ENCODE measurements around the gene ACSL4.
A peak's percentile ranks its signal among the peaks of the same experiment; 100 is the strongest.
"Not testable (repeated sequence)": the region's sequence is repeated elsewhere in the genome, so short reads cannot be mapped to it uniquely, and the experiment has no call there.

ACSL4 gene

GRCh38 chrX:109742722-109743121 is 9.7 kb upstream of the ACSL4 start:
- Mint-ChIP-seq H3K27me3 (no peaks in the 10 kb centered on the region), H3K4me1 (peaks cover 3% of the 10 kb centered on the region), H3K9me3 (no peaks in the 10 kb centered on the region), H3K27ac (no peak overlapping the region), H3K4me3 (no peak overlapping the region), H3K36me3 (no peaks in the 10 kb centered on the region)
- DNase-seq (ENCODE audit: low spot score in 2 of 2) (no peak), ATAC-seq (ENCODE audit: low read depth) (no peak)

DNA sequence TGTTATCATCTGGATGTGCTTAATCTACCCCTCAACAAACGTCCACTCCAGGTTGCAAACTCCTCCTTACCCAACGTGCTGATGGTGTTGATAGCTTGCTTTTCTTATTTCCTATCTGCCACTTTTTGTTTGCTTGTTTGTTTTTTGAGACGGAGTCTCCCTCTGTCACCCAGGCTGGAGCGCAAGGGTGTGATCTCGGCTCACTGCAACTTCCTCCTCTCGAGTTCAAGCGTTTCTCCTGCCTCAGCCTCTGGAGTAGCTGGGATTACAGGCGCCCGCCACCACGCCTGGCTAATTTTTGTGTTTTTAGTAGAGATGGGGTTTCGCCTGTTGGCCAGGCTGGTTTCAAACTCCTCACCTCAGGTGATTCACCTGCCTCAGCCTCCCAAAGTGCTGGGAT is 7.8 kb upstream of the ACSL4 start:
- not testable (repeated sequence) for H3K4me1 Mint-ChIP-seq; H3K4me3 Mint-ChIP-seq; ATAC-seq (ENCODE audit: low read depth); DNase-seq (ENCODE audit: low spot score in 2 of 2); H3K36me3 Mint-ChIP-seq; H3K27ac Mint-ChIP-seq; H3K27me3 Mint-ChIP-seq; H3K9me3 Mint-ChIP-seq

GRCh38 chrX:109740433-109740809 is 7.4 kb upstream of the ACSL4 start:
- ATAC-seq (ENCODE audit: low read depth) (no peak), DNase-seq (ENCODE audit: low spot score in 2 of 2) (no peak)
- H3K9me3 Mint-ChIP-seq, result no peaks in the 10 kb centered on the region
- H3K27ac Mint-ChIP-seq, result no peak overlapping the region
- H3K36me3 Mint-ChIP-seq, result no peaks in the 10 kb centered on the region
- H3K4me3 Mint-ChIP-seq, result no peak overlapping the region
- H3K4me1 Mint-ChIP-seq, result peaks cover 4% of the 10 kb centered on the region
- H3K27me3 Mint-ChIP-seq, result no peaks in the 10 kb centered on the region

DNA sequence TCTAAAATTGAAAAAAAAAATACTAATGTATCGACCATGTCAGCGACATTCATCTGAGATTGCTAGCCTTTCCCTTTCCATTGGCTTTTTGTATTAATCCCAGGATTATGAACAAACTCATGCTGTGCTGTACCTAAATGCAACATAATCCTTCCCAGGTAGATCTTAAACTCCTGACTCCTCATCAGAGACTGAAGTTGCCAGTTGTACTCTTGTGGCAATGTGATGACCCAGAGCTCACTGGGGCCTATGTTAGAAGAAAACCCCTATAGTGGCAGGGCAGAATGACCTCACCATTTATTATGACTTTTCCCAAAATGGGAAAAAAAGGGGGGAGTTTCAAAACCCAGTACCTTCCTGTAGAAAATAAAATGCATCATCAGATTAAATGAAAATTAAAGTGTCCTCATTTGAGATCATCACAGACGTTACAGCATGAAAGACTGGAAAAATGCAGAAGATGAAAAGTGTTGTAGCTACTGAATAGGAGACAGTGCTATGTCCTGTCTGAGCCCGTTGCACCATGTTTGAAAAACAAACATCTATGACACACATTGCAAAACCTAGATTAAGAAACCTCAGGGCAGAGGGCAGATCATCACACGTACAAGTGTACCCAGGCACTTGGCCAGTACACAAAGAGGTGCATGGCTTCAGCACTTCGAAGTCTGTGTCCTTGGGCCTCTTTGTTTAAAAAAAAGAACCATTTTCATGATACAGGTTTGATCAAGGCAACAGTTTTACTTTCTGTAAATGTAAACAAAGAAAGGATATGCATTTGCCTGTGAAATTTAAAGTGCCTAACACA is 6.8 kb upstream of the ACSL4 start:
- no peak for DNase-seq (ENCODE audit: low spot score in 2 of 2)

DNA sequence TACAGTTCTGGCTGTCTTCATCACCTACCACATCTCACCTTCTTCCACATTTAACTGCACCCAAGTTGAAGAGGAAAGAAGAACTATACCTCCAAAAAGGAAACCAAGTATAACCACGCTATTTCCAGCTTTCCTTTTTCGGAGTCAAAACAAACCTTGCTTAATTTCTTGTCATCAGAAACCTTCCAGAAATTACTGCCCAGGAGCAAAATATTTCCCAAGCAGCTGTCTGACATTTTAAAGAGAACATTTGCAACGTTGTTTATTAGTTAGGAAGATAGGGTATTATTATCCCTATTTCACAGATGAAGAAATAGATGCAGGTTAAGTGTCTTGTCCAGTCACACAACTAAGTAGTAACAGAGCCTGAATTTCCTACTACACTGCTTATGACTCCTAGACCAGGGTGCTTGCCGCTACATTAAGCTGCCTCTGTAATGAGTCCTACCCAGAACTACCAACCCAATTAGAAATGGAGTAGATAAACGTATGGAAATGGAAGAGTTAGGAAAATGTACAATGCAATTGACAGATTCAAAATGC is 2.2 kb upstream of the ACSL4 start:
- Mint-ChIP-seq H3K36me3 (no peaks in the 10 kb centered on the region), H3K27me3 (no peaks in the 10 kb centered on the region), H3K4me3 (no peak overlapping the region), H3K4me1 (peaks cover 6% of the 10 kb centered on the region), H3K9me3 (no peaks in the 10 kb centered on the region), H3K27ac (no peak overlapping the region)
- no peak for ATAC-seq (ENCODE audit: low read depth)
- DNase-seq (ENCODE audit: low spot score in 2 of 2), result no peak

More for the DNA sequence above, 6.8 kb upstream of the ACSL4 start:
- Mint-ChIP-seq H3K9me3 (no peaks in the 10 kb centered on the region), H3K36me3 (no peaks in the 10 kb centered on the region), H3K4me1 (peaks cover 5% of the 10 kb centered on the region), H3K27me3 (no peaks in the 10 kb centered on the region), H3K4me3 (no peak overlapping the region), H3K27ac (no peak overlapping the region)
- ATAC-seq (ENCODE audit: low read depth), result no peak

- no peak for DNase-seq (ENCODE audit: low spot score in 2 of 2)
- no peaks in the 10 kb centered on the region for H3K27me3 Mint-ChIP-seq
- H3K4me3 Mint-ChIP-seq, result peak overlapping the region; percentile 99
- peak overlapping the region; percentile 98 for H3K27ac Mint-ChIP-seq
- no peak for ATAC-seq (ENCODE audit: low read depth)
- H3K9me3 Mint-ChIP-seq, result no peaks in the 10 kb centered on the region
- H3K4me1 Mint-ChIP-seq, result peaks cover 14% of the 10 kb centered on the region
- H3K36me3 Mint-ChIP-seq, result peaks cover 3% of the 10 kb centered on the region
Measured at GRCh38 chrX:109733613-109734083, 591 bp upstream of the ACSL4 start.

DNA sequence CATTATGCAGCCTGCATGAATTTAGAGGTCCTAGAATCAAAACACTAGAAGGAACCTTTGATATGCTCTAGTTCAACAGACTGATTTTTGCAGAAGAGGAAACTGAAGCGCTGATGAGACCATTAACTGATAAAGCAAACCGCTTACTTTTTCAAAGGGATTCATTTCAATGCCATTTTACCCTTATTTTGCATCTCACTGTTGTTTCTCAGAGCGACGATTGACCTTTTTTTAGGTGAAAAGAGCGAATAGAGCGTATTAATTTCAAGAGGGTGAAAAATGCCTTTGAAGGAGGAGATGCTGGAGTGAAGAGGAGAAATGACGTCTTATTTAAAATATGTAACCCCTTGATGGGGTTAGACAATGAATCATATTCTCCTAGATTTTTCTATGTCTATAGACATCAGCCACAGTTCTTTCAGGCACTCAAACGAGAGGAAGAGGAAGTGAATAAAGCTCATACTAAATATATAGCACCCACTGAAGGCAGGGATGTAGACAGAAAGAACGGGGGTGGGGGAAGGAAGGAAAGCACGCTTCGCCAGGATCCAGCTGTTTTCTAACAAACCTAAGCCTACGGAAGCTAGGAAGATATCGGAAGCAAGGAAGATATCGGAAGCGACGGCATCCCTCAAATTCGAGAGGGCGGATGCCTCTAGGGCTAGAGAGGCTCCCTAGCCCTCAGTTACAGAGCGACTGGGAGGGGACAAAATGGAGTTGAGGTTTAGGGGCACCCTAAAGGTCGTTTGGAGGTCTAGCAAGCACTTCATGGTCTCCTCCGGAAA is 848 bp downstream of the ACSL4 start:
- no peak for DNase-seq (ENCODE audit: low spot score in 2 of 2)
- ATAC-seq (ENCODE audit: low read depth), result peak; percentile 36

GRCh38 chrX:109728173-109728535 is 4.9 kb downstream of the ACSL4 start:
- H3K27me3 Mint-ChIP-seq, result no peaks in the 10 kb centered on the region
- DNase-seq (ENCODE audit: low spot score in 2 of 2), result no peak
- H3K4me1 Mint-ChIP-seq, result peaks cover 17% of the 10 kb centered on the region
- H3K9me3 Mint-ChIP-seq, result no peaks in the 10 kb centered on the region
- no peak overlapping the region for H3K4me3 Mint-ChIP-seq
- H3K36me3 Mint-ChIP-seq, result peaks cover 7% of the 10 kb centered on the region
- ATAC-seq (ENCODE audit: low read depth), result no peak
- H3K27ac Mint-ChIP-seq, result no peak overlapping the region

More for the DNA sequence above, 848 bp downstream of the ACSL4 start:
- H3K27me3 Mint-ChIP-seq, result no peaks in the 10 kb centered on the region
- H3K4me3 Mint-ChIP-seq, result peak overlapping the region; percentile 99
- peak overlapping the region; percentile 98 for H3K27ac Mint-ChIP-seq
- peaks cover 3% of the 10 kb centered on the region for H3K36me3 Mint-ChIP-seq
- H3K4me1 Mint-ChIP-seq, result peaks cover 19% of the 10 kb centered on the region
- H3K9me3 Mint-ChIP-seq, result no peaks in the 10 kb centered on the region

- DNase-seq (ENCODE audit: low spot score in 2 of 2); H3K27ac Mint-ChIP-seq; H3K36me3 Mint-ChIP-seq; ATAC-seq (ENCODE audit: low read depth); H3K27me3 Mint-ChIP-seq; H3K4me3 Mint-ChIP-seq; H3K9me3 Mint-ChIP-seq: not testable (repeated sequence)
- H3K4me1 Mint-ChIP-seq, result peaks cover 24% of the 10 kb centered on the region
Measured at GRCh38 chrX:109724971-109725370, 8.1 kb downstream of the ACSL4 start.

GRCh38 chrX:109720947-109721346 is 12.1 kb downstream of the ACSL4 start:
- no peak overlapping the region for H3K4me3 Mint-ChIP-seq
- no peaks in the 10 kb centered on the region for H3K27me3 Mint-ChIP-seq
- ATAC-seq (ENCODE audit: low read depth) (peak; percentile 27), DNase-seq (ENCODE audit: low spot score in 2 of 2) (no peak)
- H3K36me3 Mint-ChIP-seq, result peaks cover 3% of the 10 kb centered on the region
- H3K27ac Mint-ChIP-seq, result peak overlapping the region; percentile 38
- no peaks in the 10 kb centered on the region for H3K9me3 Mint-ChIP-seq
- peaks cover 12% of the 10 kb centered on the region for H3K4me1 Mint-ChIP-seq

GRCh38 chrX:109719264-109719663 is 13.8 kb downstream of the ACSL4 start:
- Mint-ChIP-seq H3K4me3 (no peak overlapping the region), H3K4me1 (peaks cover 12% of the 10 kb centered on the region), H3K9me3 (no peaks in the 10 kb centered on the region), H3K27me3 (no peaks in the 10 kb centered on the region), H3K36me3 (no peaks in the 10 kb centered on the region), H3K27ac (peak overlapping the region; percentile 62)
- DNase-seq (ENCODE audit: low spot score in 2 of 2) (no peak), ATAC-seq (ENCODE audit: low read depth) (no peak)

- Mint-ChIP-seq H3K27me3 (no peaks in the 10 kb centered on the region), H3K4me3 (no peak overlapping the region), H3K4me1 (peaks cover 16% of the 10 kb centered on the region), H3K36me3 (no peaks in the 10 kb centered on the region), H3K9me3 (no peaks in the 10 kb centered on the region), H3K27ac (peak overlapping the region; percentile 35)
- no peak for ATAC-seq (ENCODE audit: low read depth)
- DNase-seq (ENCODE audit: low spot score in 2 of 2), result no peak
Measured at GRCh38 chrX:109716431-109717028, 16.5 kb downstream of the ACSL4 start.

GRCh38 chrX:109714340-109714958 is 18.6 kb downstream of the ACSL4 start:
- no peaks in the 10 kb centered on the region for H3K36me3 Mint-ChIP-seq
- ATAC-seq (ENCODE audit: low read depth) (no peak), DNase-seq (ENCODE audit: low spot score in 2 of 2) (no peak)
- no peaks in the 10 kb centered on the region for H3K9me3 Mint-ChIP-seq
- peaks cover 8% of the 10 kb centered on the region for H3K4me1 Mint-ChIP-seq
- no peak overlapping the region for H3K27ac Mint-ChIP-seq
- H3K4me3 Mint-ChIP-seq, result no peak overlapping the region
- no peaks in the 10 kb centered on the region for H3K27me3 Mint-ChIP-seq

DNA sequence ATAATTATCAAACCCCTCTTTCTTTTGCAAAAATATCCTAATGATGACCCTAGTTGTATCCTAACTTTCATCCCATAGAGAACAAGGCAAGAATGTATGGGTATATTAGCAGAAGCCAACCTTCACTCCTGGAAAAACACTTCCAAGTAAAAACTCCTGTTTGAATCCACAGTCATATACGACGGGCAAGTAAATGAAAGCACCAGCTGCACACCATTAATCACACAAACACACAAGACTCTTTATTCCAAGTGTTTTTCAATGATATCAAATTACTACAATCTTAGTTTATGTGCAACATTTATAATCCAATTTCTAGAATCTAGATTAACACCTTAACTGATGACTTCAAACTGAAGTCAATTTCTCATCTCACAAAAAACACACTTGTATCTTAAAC is 22.9 kb downstream of the ACSL4 start:
- DNase-seq (ENCODE audit: low spot score in 2 of 2) (no peak), ATAC-seq (ENCODE audit: low read depth) (no peak)
- peaks cover 16% of the 10 kb centered on the region for H3K4me1 Mint-ChIP-seq
- no peak overlapping the region for H3K27ac Mint-ChIP-seq
- no peak overlapping the region for H3K4me3 Mint-ChIP-seq
- no peaks in the 10 kb centered on the region for H3K36me3 Mint-ChIP-seq
- no peaks in the 10 kb centered on the region for H3K27me3 Mint-ChIP-seq
- no peaks in the 10 kb centered on the region for H3K9me3 Mint-ChIP-seq

Data from memory B cell (primary cell).